Mucosa of stomach (tissue), 1 donor: ENCODE data around the gene BTNL8.

Experiments used
- H3K27me3 ChIP-seq: one replicate; pipeline ENCODE4 v1.7.0; 2013; ENCODE audit warnings: mild to moderate bottlenecking, low read length; ENCODE audit not compliant: control insufficient read depth, insufficient read depth
- H3K36me3 ChIP-seq: one replicate; pipeline ENCODE4 v1.7.0; 2013; ENCODE audit warnings: low read length; ENCODE audit not compliant: control insufficient read depth, insufficient read depth
- H3K4me1 ChIP-seq: one replicate; pipeline ENCODE4 v1.7.0; 2013; ENCODE audit warnings: mild to moderate bottlenecking, low read length; ENCODE audit not compliant: control insufficient read depth, insufficient read depth
- H3K4me3 ChIP-seq: one replicate; pipeline ENCODE4 v1.7.0; 2013; ENCODE audit warnings: low read length
- H3K9ac ChIP-seq: one replicate; pipeline ENCODE4 v1.7.0; 2013; ENCODE audit warnings: mild to moderate bottlenecking, low read length, moderate library complexity
- H3K9me3 ChIP-seq: one replicate; pipeline ENCODE4 v1.7.0; 2013; ENCODE audit warnings: mild to moderate bottlenecking, low read length, moderate library complexity; ENCODE audit not compliant: control insufficient read depth
- donor health status: Pancreatic carcinoma.

Gene BTNL8

GRCh38 chr5:180977852-180978251 lies 78.9 kb downstream of the BTNL8 start:
- Histone ChIP-seq H3K27me3 (no peaks in the 10 kb centered on the region), H3K9me3 (no peaks in the 10 kb centered on the region), H3K4me3 (no peak overlapping the region), H3K4me1 (peaks cover 20% of the 10 kb centered on the region), H3K9ac (no peak overlapping the region), H3K36me3 (no peaks in the 10 kb centered on the region)

DNA sequence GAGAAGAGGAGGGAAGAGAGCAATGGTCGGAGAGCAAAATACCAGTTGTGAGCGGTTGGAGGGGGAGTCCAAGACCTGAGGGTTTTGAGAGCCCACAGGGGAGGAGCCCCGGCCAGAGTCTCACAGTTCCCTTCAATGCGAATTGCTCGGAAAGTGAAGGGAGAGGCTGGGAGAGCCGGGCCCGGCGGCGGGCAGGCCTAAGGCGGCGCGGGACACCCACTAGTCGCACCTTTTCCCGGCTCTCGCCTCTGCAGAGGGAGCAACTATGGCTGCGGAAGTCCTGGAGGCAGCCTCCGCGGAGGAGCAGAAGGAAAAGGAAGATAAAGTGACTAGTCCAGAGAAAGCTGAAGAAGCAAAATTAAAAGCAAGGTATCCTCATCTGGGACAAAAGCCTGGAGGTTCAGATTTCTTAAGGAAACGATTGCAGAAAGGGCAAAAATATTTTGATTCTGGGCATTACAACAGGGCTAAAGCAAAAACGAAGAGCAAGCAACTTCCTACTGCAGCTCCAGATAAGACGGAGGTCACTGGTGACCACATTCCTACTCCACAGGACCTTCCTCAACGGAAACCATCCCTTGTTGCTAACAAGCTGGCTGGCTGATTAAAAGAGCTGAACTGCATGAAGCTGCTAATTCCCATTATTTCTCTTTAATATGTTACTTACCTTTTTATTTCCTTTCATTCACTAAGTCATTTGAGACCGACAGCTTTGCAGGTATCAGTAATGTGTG lies 83.2 kb downstream of the BTNL8 start:
- H3K4me1 ChIP-seq, result no peaks in the 10 kb centered on the region
- H3K9ac ChIP-seq, result no peak overlapping the region
- H3K36me3 ChIP-seq, result no peaks in the 10 kb centered on the region
- H3K4me3 ChIP-seq, result no peak overlapping the region
- no peaks in the 10 kb centered on the region for H3K9me3 ChIP-seq
- H3K27me3 ChIP-seq, result no peaks in the 10 kb centered on the region

DNA sequence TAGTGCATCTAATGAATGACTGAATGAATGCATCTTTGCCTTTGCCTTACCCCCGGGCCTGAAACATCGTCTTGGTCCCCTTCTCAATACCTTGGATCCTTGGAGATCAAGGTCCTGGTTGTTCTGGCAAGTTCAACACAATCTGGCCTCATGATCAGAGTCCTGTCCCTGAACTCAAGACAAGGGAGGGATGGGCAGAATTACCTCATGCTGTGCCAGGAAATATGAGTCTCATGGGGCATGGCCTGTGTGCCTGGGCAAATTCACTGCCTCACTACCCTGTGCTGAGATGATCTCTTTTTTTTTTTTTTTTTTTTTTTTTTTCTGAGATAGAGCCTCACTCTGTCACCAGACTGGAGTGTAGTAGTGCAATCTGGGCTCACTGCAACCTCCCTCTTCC lies 89.1 kb downstream of the BTNL8 start:
- H3K9me3 ChIP-seq, result no peaks in the 10 kb centered on the region
- no peaks in the 10 kb centered on the region for H3K36me3 ChIP-seq
- peaks cover 21% of the 10 kb centered on the region for H3K4me1 ChIP-seq
- no peaks in the 10 kb centered on the region for H3K27me3 ChIP-seq
- H3K9ac ChIP-seq, result no peak overlapping the region
- no peak overlapping the region for H3K4me3 ChIP-seq

GRCh38 chr5:180988592-180988991 lies 89.6 kb downstream of the BTNL8 start, which contains the start of gene BTNL3:
Gene BTNL3, plus strand, starts transcription at chr5:180988846. Its CDS starts 183 bp downstream, at chr5:180989029.
- Histone ChIP-seq H3K9me3 (no peaks in the 10 kb centered on the region), H3K36me3 (no peaks in the 10 kb centered on the region), H3K9ac (no peak within 1 kb of the TSS), H3K27me3 (no peaks in the 10 kb centered on the region), H3K4me1 (peaks cover 21% of the 10 kb centered on the region), H3K4me3 (no peak within 1 kb of the TSS)

- H3K4me3 ChIP-seq, result no peak overlapping the region
- H3K36me3 ChIP-seq, result no peaks in the 10 kb centered on the region
- peaks cover 21% of the 10 kb centered on the region for H3K4me1 ChIP-seq
- H3K9ac ChIP-seq, result no peak overlapping the region
- H3K27me3 ChIP-seq, result no peaks in the 10 kb centered on the region
- no peaks in the 10 kb centered on the region for H3K9me3 ChIP-seq
These were observed 91.3 kb downstream of the BTNL8 start for GRCh38 chr5:180990086-180990881.

DNA sequence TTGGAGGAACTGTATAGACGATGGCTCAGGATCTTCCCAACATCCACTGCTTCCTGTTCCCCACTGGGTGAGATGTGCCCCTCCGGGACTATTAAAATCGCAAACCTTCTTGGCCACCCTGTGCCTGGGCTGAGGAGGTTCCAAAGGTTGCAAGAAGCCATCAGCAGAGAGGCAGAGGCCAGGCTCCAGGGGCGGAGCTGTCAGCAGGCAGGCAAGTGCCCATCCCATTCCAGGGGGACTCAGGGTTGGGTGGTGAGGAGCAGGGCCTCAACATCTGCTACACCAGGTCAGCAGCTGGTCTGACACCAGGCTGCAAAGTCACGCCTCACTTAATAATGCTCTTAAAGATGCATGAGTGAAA lies 91.9 kb downstream of the BTNL8 start:
- H3K4me3 ChIP-seq, result no peak overlapping the region
- H3K9ac ChIP-seq, result no peak overlapping the region
- no peaks in the 10 kb centered on the region for H3K36me3 ChIP-seq
- H3K27me3 ChIP-seq, result no peaks in the 10 kb centered on the region
- H3K4me1 ChIP-seq, result peaks cover 21% of the 10 kb centered on the region
- no peaks in the 10 kb centered on the region for H3K9me3 ChIP-seq
